NB4 (cell line): ENCODE data around the gene BCL2L12.

Experiments used
- DNase-seq: peaks from one replicate; pipeline ENCODE4 v3.0.0; 2010; ENCODE audit warnings: low read depth
- H3K4me3 ChIP-seq: one replicate; pipeline ENCODE4 v1.5.1; 2011; ENCODE audit warnings: mild to moderate bottlenecking, low read depth, low read length, moderate library complexity
- CTCF ChIP-seq: IDR thresholded peaks from one replicate; pipeline ENCODE4 v1.5.1; 2012; ENCODE audit warnings: low read depth, low read length
- MYC ChIP-seq: IDR thresholded peaks from 2 replicates; pipeline ENCODE4 v1.6.1; 2011; ENCODE audit warnings: low read depth, low read length
- POLR2A ChIP-seq: IDR thresholded peaks from 2 replicates; pipeline ENCODE4 v1.6.1; 2011; ENCODE audit warnings: mild to moderate bottlenecking; ENCODE audit not compliant: insufficient read length; ENCODE audit errors: extremely low read depth
- TF ChIP-seq, protein P1 (sequence below): IDR thresholded peaks from 2 replicates; pipeline ENCODE4 v1.6.1; 2011; ENCODE audit warnings: low read depth, low read length

BCL2L12 gene

GRCh38 chr19:49688531-49689132, 22.9 kb downstream of the BCL2L12 start:
- DNase-seq: no peak
- TF ChIP-seq, protein P1, sequence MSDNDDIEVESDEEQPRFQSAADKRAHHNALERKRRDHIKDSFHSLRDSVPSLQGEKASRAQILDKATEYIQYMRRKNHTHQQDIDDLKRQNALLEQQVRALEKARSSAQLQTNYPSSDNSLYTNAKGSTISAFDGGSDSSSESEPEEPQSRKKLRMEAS: no peak
- TF ChIP-seq POLR2A: no peak
- no peak for TF ChIP-seq CTCF
- TF ChIP-seq MYC: no peak
- no peak overlapping the region for H3K4me3 ChIP-seq

DNA sequence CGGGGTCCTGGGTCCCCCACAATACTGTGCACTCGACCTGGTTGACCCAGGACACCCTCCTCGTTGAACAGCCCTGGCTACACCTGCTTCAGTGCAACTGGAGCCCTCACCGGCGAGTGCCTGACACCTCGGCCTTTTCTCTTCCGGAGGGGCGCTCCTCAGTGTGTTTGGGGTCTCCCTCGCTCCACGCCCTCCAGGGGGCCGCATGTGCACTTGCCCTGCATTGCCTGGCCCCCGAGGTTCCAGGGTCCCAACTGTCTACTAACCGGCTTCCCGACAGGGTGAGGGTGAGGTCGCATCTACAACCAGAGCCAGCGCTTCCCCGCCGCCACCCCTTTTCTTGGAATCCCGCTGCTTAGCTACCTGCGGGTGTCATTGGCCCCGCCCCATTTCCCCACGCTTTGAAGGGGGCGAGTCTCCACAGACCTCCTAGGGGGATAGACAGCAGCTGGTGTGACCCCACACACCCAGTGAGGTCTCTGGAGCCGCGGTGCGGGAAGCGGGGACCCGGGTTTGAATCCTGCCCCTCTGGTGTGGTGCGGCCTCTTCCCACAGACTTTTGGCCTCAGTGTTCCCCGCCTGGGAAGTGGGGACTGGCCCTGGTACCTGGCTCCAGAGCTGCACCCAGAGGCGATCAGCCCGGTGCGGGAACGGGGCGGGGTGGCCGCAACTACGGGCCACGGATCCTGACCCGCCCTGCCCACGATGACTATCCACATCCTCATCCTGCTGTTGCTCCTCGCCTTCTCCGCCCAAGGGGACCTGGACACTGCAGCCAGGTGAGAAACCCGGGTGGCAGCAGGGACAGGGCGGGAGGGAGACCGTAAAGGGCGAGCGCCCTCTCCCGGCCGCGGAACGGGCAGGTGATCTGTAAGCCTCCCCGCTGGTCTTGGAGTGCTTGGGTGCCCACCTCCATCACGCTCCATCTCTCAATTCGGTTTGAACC, 23.7 kb downstream of the BCL2L12 start, which contains the start of gene ADM5:
Gene ADM5, plus strand, starts transcription at position 462 of the 946 bp plus-strand sequence. Its CDS starts 244 bp downstream, at position 706.
- TF ChIP-seq, protein P1: no peak
- TF ChIP-seq CTCF: no peak
- TF ChIP-seq MYC: no peak
- peak; percentile 16 for TF ChIP-seq POLR2A
- DNase-seq: peak; percentile 21
- no peak within 1 kb of the TSS for H3K4me3 ChIP-seq

DNA sequence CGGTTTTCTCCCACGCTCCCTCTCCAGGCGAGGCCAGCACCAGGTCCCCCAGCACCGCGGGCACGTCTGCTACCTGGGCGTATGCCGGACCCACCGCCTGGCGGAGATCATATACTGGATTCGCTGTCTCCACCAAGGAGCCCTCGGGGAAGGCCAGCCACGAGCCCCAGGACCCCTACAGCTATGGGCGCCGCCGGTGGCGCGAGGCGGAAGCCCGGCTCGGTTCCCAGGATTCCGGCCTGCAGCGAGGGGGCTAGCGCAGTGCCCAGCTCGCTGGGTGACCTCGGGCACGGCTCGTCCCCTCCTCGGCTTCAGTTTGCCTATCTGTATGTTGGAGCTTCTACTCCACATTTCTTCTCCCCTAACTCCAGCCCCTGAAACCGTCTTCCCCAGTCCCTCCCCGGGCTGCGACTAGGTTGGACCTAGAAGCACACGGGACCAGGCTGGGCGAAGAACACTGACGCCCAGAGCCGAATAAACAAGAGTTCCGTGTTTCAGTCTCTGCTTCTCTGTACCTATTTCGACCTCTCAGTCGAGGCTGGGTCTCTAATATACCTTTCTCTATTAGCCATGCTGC, 24.4 kb downstream of the BCL2L12 start:
- DNase-seq: no peak
- TF ChIP-seq, protein P1: no peak
- TF ChIP-seq POLR2A (no peak), CTCF (no peak), MYC (no peak)
- no peak overlapping the region for H3K4me3 ChIP-seq

DNA sequence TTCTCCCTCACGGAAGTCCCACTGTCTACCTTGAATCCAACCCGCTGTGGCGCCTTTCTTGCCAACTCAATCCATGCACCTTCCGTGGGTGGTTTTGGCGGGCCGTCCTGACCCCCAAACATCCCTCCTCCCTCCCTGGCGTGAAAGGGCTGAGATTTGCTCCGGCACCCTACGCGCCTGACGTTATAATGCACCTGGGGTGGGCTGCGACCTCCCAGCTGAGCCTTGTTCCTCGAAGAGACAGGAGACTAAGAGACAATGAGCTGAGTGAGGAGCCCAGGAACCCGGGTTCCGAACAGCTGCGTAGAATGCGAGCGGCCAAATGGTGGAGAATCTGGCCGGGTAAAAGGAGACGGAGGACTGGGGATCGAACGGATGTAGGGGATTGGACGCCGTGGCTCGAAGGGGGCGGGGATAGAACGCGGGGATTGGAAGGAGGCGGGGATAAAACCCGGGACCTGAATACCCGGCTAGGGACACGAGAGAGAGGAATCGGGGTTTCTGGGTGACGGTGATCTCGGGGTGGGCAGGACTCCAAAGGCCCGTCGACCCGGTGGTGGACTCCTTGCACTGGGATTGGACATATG, 25.0 kb downstream of the BCL2L12 start, which contains the start of gene CPT1C:
Gene CPT1C, plus strand, starts transcription at position 461 of the 587 bp plus-strand sequence. CDS start 1,137 bp downstream, outside the sequence.
- no peak within 1 kb of the TSS for H3K4me3 ChIP-seq
- peak; percentile 15 for DNase-seq
- TF ChIP-seq CTCF: no peak
- no peak for TF ChIP-seq POLR2A
- TF ChIP-seq, protein P1: no peak
- TF ChIP-seq MYC: no peak

GRCh38 chr19:49691243-49692146, 25.8 kb downstream of the BCL2L12 start:
- DNase-seq: peak; percentile 14
- no peak overlapping the region for H3K4me3 ChIP-seq
- TF ChIP-seq POLR2A: no peak
- TF ChIP-seq, protein P1: no peak
- no peak for TF ChIP-seq CTCF
- no peak for TF ChIP-seq MYC
